Transverse colon (tissue), 3 donors: Measurements from ENCODE around the gene ENPP7.

Experiments
- CTCF ChIP-seq, 5 experiments: fragments of 200-600 bp in 3 of 5; fragments of 450-650 bp in 2 of 5; sonication (generic) in 3 of 5; IDR thresholded peaks; 1 replicate in 2 of 5; 2 replicates in 3 of 5; pipeline ENCODE4 v1.5.1; 2016 to 2017; ENCODE audit warnings: antibody characterized with exemption in 5 of 5, inconsistent platforms in 3 of 5, mild to moderate bottlenecking in 2 of 5, moderate library complexity in 1 of 5
- POLR2A ChIP-seq: fragments of 450-650 bp; IDR thresholded peaks from one replicate; pipeline ENCODE4 v1.6.1; 2016; ENCODE audit warnings: antibody characterized with exemption, mild to moderate bottlenecking, moderate library complexity

- TF ChIP-seq CTCF (IDR thresholded peaks at IDR 0.05) (no peak), POLR2A (no peak)
These were observed 48.4 kb downstream of the ENPP7 start for GRCh38 chr17:79779084-79779529.
